Mesendoderm (in vitro differentiated cells): Measurements from ENCODE around the gene RPUSD3.

Experiments used
- DNase-seq: peaks from one replicate; pipeline ENCODE4 v3.0.0; 2013
- H2AK5ac ChIP-seq: 2 replicates; pipeline ENCODE4 v1.6.1; 2013; ENCODE audit warnings: low read length, inconsistent platforms
- H2BK120ac ChIP-seq: 2 replicates; pipeline ENCODE4 v1.6.1; 2013; ENCODE audit warnings: low read depth, mild to moderate bottlenecking, low read length, moderate library complexity, mixed read lengths
- H2BK15ac ChIP-seq: replicated peaks from 2 replicates; pipeline ENCODE4 v1.6.1; 2013; ENCODE audit warnings: low read depth, mild to moderate bottlenecking, moderate library complexity
- H2BK5ac ChIP-seq: 2 replicates; pipeline ENCODE4 v1.6.1; 2013; ENCODE audit warnings: low read length, inconsistent platforms
- H3K18ac ChIP-seq: 2 replicates; pipeline ENCODE4 v1.6.1; 2013; ENCODE audit warnings: mild to moderate bottlenecking, low read length, mixed read lengths
- H3K23ac ChIP-seq: one replicate; pipeline ENCODE4 v1.6.1; 2013; ENCODE audit warnings: low read length
- H3K27ac ChIP-seq: 2 replicates; pipeline ENCODE4 v1.5.1; 2013; ENCODE audit warnings: low read depth, mild to moderate bottlenecking, inconsistent platforms, low read length, moderate library complexity
- H3K27me3 ChIP-seq: 2 replicates; pipeline ENCODE4 v1.6.1; 2013; ENCODE audit warnings: low read length, control low read depth, mild to moderate bottlenecking, inconsistent platforms; ENCODE audit not compliant: insufficient read depth, poor library complexity
- H3K36me3 ChIP-seq: 2 replicates; pipeline ENCODE4 v1.6.1; 2013; ENCODE audit warnings: low read length, inconsistent platforms; ENCODE audit not compliant: control insufficient read depth, insufficient read depth
- H3K4ac ChIP-seq: one replicate; pipeline ENCODE4 v1.6.1; 2013; ENCODE audit warnings: low read depth, mild to moderate bottlenecking, low read length, moderate library complexity
- H3K4me1 ChIP-seq: 2 replicates; pipeline ENCODE4 v1.6.1; 2013; ENCODE audit warnings: low read depth, low read length, inconsistent platforms; ENCODE audit not compliant: control insufficient read depth
- H3K4me2 ChIP-seq: 2 replicates; pipeline ENCODE4 v1.6.1; 2013; ENCODE audit warnings: low read length
- H3K4me3 ChIP-seq: 2 replicates; pipeline ENCODE4 v1.5.1; 2013; ENCODE audit warnings: mild to moderate bottlenecking, low read length
- H3K56ac ChIP-seq: one replicate; pipeline ENCODE4 v1.6.1; 2013; ENCODE audit warnings: low read length
- H3K79me1 ChIP-seq: 2 replicates; pipeline ENCODE4 v1.6.1; 2013; ENCODE audit warnings: low read length, inconsistent platforms
- H3K79me2 ChIP-seq: 2 replicates; pipeline ENCODE4 v1.6.1; 2013; ENCODE audit warnings: mild to moderate bottlenecking, low read length; ENCODE audit not compliant: control insufficient read depth, insufficient read depth
- H3K9ac ChIP-seq: 2 replicates; pipeline ENCODE4 v1.6.1; 2013; ENCODE audit warnings: low read length, inconsistent platforms
- H4K5ac ChIP-seq: one replicate; pipeline ENCODE4 v1.6.1; 2013; ENCODE audit warnings: low read length
- H4K8ac ChIP-seq: one replicate; pipeline ENCODE4 v1.6.1; 2013; ENCODE audit warnings: low read depth, mild to moderate bottlenecking, control low read depth, low read length, moderate library complexity
- WGBS: extraction: QIAGEN DNeasy Blood & Tissue Kit; methylation state at CpG from one replicate; pipeline ENCODE4 v1.1.7; 2013; ENCODE audit warnings: low lambda C conversion rate, missing lambda C conversion rate; ENCODE audit not compliant: insufficient coverage; ENCODE audit errors: extremely low coverage; 5-methylcytosine and 5-hydroxymethylcytosine counted together

Gene RPUSD3

DNA sequence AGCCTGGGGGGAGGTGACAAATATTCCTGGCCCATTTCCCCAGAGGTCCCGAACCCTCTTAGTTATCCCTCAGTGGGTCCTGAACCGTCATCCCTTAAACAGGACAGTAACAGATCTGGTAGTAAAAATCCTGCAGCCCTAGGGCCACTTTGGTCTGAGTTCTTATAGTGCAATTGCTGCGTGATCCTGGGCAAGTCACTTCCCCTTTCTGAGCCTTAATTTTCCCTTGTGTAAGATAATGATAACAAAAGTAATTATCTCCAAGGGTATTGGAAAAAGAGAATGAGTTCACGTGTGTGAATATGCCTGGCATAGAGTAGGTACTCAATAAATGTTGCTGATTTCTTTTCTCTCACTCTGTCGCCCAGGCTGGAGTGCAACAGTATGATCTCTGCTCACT is 43.7 kb upstream of the RPUSD3 start:
- WGBS, result no CpG with 5 or more reads among the region's 5 CpGs
- H3K4me3 ChIP-seq, result no peak overlapping the region
- H3K18ac ChIP-seq, result no peak overlapping the region
- H3K4me2 ChIP-seq, result no peak overlapping the region
- no peak overlapping the region for H2AK5ac ChIP-seq
- H2BK5ac ChIP-seq, result no peak overlapping the region
- H3K23ac ChIP-seq, result no peak overlapping the region
- no peak overlapping the region for H3K4ac ChIP-seq
- H3K4me1 ChIP-seq, result no peaks in the 10 kb centered on the region
- no peaks in the 10 kb centered on the region for H3K36me3 ChIP-seq
- H3K27ac ChIP-seq, result no peak overlapping the region
- H4K5ac ChIP-seq, result no peak overlapping the region
- peaks cover 11% of the 10 kb centered on the region for H3K79me2 ChIP-seq
- DNase-seq, result no peak
- no peak overlapping the region for H3K56ac ChIP-seq
- H3K27me3 ChIP-seq, result no peaks in the 10 kb centered on the region
- no peak overlapping the region for H2BK15ac ChIP-seq
- no peak overlapping the region for H3K9ac ChIP-seq
- no peak overlapping the region for H2BK120ac ChIP-seq
- no peak overlapping the region for H4K8ac ChIP-seq
- peaks cover 6% of the 10 kb centered on the region for H3K79me1 ChIP-seq

- Histone ChIP-seq H3K9ac (no peak overlapping the region), H3K27ac (no peak overlapping the region), H3K23ac (no peak overlapping the region), H4K5ac (no peak overlapping the region), H2AK5ac (no peak overlapping the region), H2BK5ac (no peak overlapping the region), H3K4me2 (no peak overlapping the region), H3K18ac (no peak overlapping the region), H3K79me2 (peaks cover 8% of the 10 kb centered on the region), H3K79me1 (peaks cover 5% of the 10 kb centered on the region), H4K8ac (no peak overlapping the region), H3K56ac (no peak overlapping the region), H3K4me3 (no peak overlapping the region), H3K27me3 (no peaks in the 10 kb centered on the region), H3K4ac (no peak overlapping the region), H3K4me1 (no peaks in the 10 kb centered on the region), H2BK15ac (no peak overlapping the region), H2BK120ac (no peak overlapping the region), H3K36me3 (no peaks in the 10 kb centered on the region)
- DNase-seq, result no peak
Measured at GRCh38 chr3:9886328-9886727, 42.5 kb upstream of the RPUSD3 start.

- H2BK120ac ChIP-seq, result no peak overlapping the region
- H2AK5ac ChIP-seq, result no peak overlapping the region
- H2BK15ac ChIP-seq, result no peak overlapping the region
- H2BK5ac ChIP-seq, result no peak overlapping the region
- no peaks in the 10 kb centered on the region for H3K79me2 ChIP-seq
- no peak overlapping the region for H3K18ac ChIP-seq
- no peak overlapping the region for H4K8ac ChIP-seq
- H3K4me2 ChIP-seq, result no peak overlapping the region
- H3K79me1 ChIP-seq, result no peaks in the 10 kb centered on the region
- no peak overlapping the region for H3K27ac ChIP-seq
- H3K4me1 ChIP-seq, result no peaks in the 10 kb centered on the region
- no peak overlapping the region for H3K56ac ChIP-seq
- no peaks in the 10 kb centered on the region for H3K36me3 ChIP-seq
- H3K27me3 ChIP-seq, result no peaks in the 10 kb centered on the region
- peak; percentile 71 for DNase-seq
- H3K4ac ChIP-seq, result no peak overlapping the region
- no peak overlapping the region for H3K23ac ChIP-seq
- no peak overlapping the region for H3K9ac ChIP-seq
- WGBS, result no CpG with 5 or more reads among the region's 11 CpGs
- no peak overlapping the region for H4K5ac ChIP-seq
- no peak overlapping the region for H3K4me3 ChIP-seq
Measured at GRCh38 chr3:9884555-9885165, 40.9 kb upstream of the RPUSD3 start.

DNA sequence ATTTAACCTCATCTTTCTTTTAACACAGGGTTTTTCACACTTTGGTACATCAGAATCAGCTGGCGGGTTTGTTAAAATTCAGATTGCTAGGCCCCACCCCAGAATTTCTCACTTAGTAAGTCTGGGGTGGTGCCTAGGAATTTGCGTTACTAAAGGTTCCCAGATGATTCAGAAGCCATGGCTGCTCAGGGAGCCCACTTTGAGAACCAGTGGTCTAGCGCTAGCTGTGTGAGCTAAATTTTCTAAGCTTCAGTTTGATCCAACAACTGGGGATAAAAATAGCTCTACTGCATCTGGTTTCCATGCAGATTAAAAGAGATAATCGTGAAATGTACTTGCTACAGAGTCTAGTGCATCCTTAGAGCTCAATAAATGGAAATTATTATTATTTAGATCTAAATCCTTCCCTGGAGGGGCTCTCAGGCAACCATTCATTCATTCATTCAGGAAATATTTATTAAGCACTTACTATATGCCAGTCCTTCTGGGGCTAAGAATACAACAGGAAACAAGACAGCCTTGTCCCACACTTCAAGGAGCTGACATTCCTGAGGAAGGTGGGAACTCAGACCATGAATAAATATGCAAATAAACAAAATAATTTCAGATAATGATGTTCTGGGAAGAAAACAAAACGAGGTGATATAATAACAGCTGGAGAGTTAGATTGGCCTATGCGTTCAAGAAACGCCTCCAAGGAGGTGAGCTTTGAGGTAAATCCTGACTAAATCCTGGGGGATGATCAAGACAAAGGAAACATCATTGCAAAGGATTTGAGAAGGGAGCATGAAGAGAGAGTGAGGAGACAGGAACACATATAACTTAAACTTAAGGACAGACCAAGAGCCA is 40.1 kb upstream of the RPUSD3 start:
- Histone ChIP-seq H3K4me2 (no peak overlapping the region), H3K27me3 (no peaks in the 10 kb centered on the region), H3K4ac (no peak overlapping the region), H2BK5ac (no peak overlapping the region), H3K79me1 (no peaks in the 10 kb centered on the region), H4K5ac (no peak overlapping the region), H3K23ac (no peak overlapping the region), H3K27ac (no peak overlapping the region), H3K4me3 (no peak overlapping the region), H3K18ac (no peak overlapping the region), H2AK5ac (no peak overlapping the region), H3K9ac (no peak overlapping the region), H4K8ac (no peak overlapping the region), H3K79me2 (no peaks in the 10 kb centered on the region), H3K56ac (no peak overlapping the region), H3K36me3 (no peaks in the 10 kb centered on the region), H3K4me1 (no peaks in the 10 kb centered on the region), H2BK15ac (no peak overlapping the region), H2BK120ac (no peak overlapping the region)
- DNase-seq, result peak; percentile 41
- WGBS, result no CpG with 5 or more reads among the region's 7 CpGs

- H2BK15ac ChIP-seq, result no peak overlapping the region
- no peak overlapping the region for H2BK120ac ChIP-seq
- H3K23ac ChIP-seq, result no peak overlapping the region
- no peak overlapping the region for H4K5ac ChIP-seq
- no peak overlapping the region for H3K4me3 ChIP-seq
- no peak overlapping the region for H3K9ac ChIP-seq
- DNase-seq, result no peak
- no peaks in the 10 kb centered on the region for H3K79me2 ChIP-seq
- no peak overlapping the region for H3K56ac ChIP-seq
- H3K4ac ChIP-seq, result no peak overlapping the region
- H3K4me2 ChIP-seq, result no peak overlapping the region
- H3K36me3 ChIP-seq, result no peaks in the 10 kb centered on the region
- H3K27ac ChIP-seq, result no peak overlapping the region
- H3K4me1 ChIP-seq, result no peaks in the 10 kb centered on the region
- WGBS, result no CpG with 5 or more reads among the region's 1 CpG
- no peak overlapping the region for H2AK5ac ChIP-seq
- H3K79me1 ChIP-seq, result no peaks in the 10 kb centered on the region
- no peak overlapping the region for H4K8ac ChIP-seq
- H2BK5ac ChIP-seq, result no peak overlapping the region
- no peak overlapping the region for H3K18ac ChIP-seq
- H3K27me3 ChIP-seq, result no peaks in the 10 kb centered on the region
Measured at GRCh38 chr3:9881441-9881840, 37.6 kb upstream of the RPUSD3 start.
